ENCODE results near the gene SPC25.
A peak's percentile ranks its signal among the peaks of the same experiment; 100 is the strongest.
"Not testable (repeated sequence)": the region's sequence is repeated elsewhere in the genome, so short reads cannot be mapped to it uniquely, and the experiment has no call there.

Gene SPC25

GRCh38 chr2:168901003-168901402 lies 10.8 kb upstream of the SPC25 start, which contains the start of gene G6PC2:
Gene G6PC2, plus strand, starts transcription at chr2:168901291. Its CDS starts 41 bp downstream, at chr2:168901332.
- DNase-seq = no peak

- no peak for DNase-seq
These were observed 7.2 kb upstream of the SPC25 start for GRCh38 chr2:168897449-168897848.

- DNase-seq = no peak
These were observed 6.6 kb upstream of the SPC25 start for GRCh38 chr2:168896783-168897182.

GRCh38 chr2:168895771-168896170 lies 5.5 kb upstream of the SPC25 start:
- DNase-seq = no peak

GRCh38 chr2:168894720-168895119 lies 4.5 kb upstream of the SPC25 start:
- no peak for DNase-seq

GRCh38 chr2:168894101-168894500 lies 3.9 kb upstream of the SPC25 start:
- no peak for DNase-seq

- DNase-seq = no peak
These were observed 2.1 kb upstream of the SPC25 start for GRCh38 chr2:168892327-168892726.

GRCh38 chr2:168889635-168890005 lies 610 bp downstream of the SPC25 start:
- DNase-seq = no peak

GRCh38 chr2:168884975-168885374 lies 5.3 kb downstream of the SPC25 start:
- DNase-seq = no peak

- DNase-seq = not testable (repeated sequence)
These were observed 8.1 kb downstream of the SPC25 start for GRCh38 chr2:168882163-168882562.

- no peak for DNase-seq
These were observed 15.7 kb downstream of the SPC25 start for GRCh38 chr2:168874368-168875054.

- DNase-seq = not testable (repeated sequence)
These were observed 19.4 kb downstream of the SPC25 start for GRCh38 chr2:168870824-168871223.

- DNase-seq = not testable (repeated sequence)
These were observed 19.9 kb downstream of the SPC25 start for GRCh38 chr2:168870369-168870768.

GRCh38 chr2:168867164-168867563 lies 23.1 kb downstream of the SPC25 start:
- DNase-seq = not testable (repeated sequence)

- no peak for DNase-seq
These were observed 32.1 kb downstream of the SPC25 start for GRCh38 chr2:168858146-168858545.

GRCh38 chr2:168855601-168856000 lies 34.6 kb downstream of the SPC25 start:
- no peak for DNase-seq

- DNase-seq = no peak
These were observed 35.6 kb downstream of the SPC25 start for GRCh38 chr2:168854651-168855050.

- DNase-seq = no peak
These were observed 36.8 kb downstream of the SPC25 start for GRCh38 chr2:168853471-168853870.

GRCh38 chr2:168852481-168852880 lies 37.7 kb downstream of the SPC25 start:
- no peak for DNase-seq

- DNase-seq = no peak
These were observed 38.4 kb downstream of the SPC25 start for GRCh38 chr2:168851674-168852320.

GRCh38 chr2:168850846-168851245 lies 39.4 kb downstream of the SPC25 start:
- DNase-seq = no peak

GRCh38 chr2:168849610-168850009 lies 40.6 kb downstream of the SPC25 start:
- no peak for DNase-seq

GRCh38 chr2:168848225-168848624 lies 42.0 kb downstream of the SPC25 start:
- peak; percentile 15 to 16 for DNase-seq

- DNase-seq = no peak
These were observed 47.0 kb downstream of the SPC25 start for GRCh38 chr2:168843253-168843652.

- no peak for DNase-seq
These were observed 48.8 kb downstream of the SPC25 start for GRCh38 chr2:168841445-168841844.
